CD4-positive, alpha-beta T cell treated with Interleukin-17A for 1 hour (primary cell): ENCODE results near the gene TAAR2.
"Not testable (repeated sequence)": the region's sequence is repeated elsewhere in the genome, so short reads cannot be mapped to it uniquely, and the experiment has no call there.

Source experiments
- DNase-seq: peaks from one replicate; pipeline ENCODE4 v3.0.0-alpha.2; 2020

TAAR2 gene

GRCh38 chr6:132624175-132624574 lies at the start of gene TAAR2:
TSS of gene TAAR2 (minus strand) at chr6:132624275. CDS start at chr6:132624275, 0 bp downstream.
- no peak for DNase-seq

- no peak for DNase-seq
Observed at GRCh38 chr6:132673376-132674094, 49.5 kb upstream of the TAAR2 start.

- no peak for DNase-seq
Observed at GRCh38 chr6:132671295-132671694, 47.2 kb upstream of the TAAR2 start.

- peak; percentile 43 for DNase-seq
Observed at GRCh38 chr6:132669690-132670291, 45.7 kb upstream of the TAAR2 start.

GRCh38 chr6:132666118-132666517 lies 42.0 kb upstream of the TAAR2 start:
- no peak for DNase-seq

- no peak for DNase-seq
Observed at GRCh38 chr6:132664309-132665034, 40.4 kb upstream of the TAAR2 start.

- no peak for DNase-seq
Observed at GRCh38 chr6:132663661-132664060, 39.6 kb upstream of the TAAR2 start.

- DNase-seq = no peak
Observed at GRCh38 chr6:132661906-132662305, 37.8 kb upstream of the TAAR2 start.

GRCh38 chr6:132659082-132659481 lies 35.0 kb upstream of the TAAR2 start, which contains the start of gene TAAR1:
TSS of gene TAAR1 (minus strand) at chr6:132659182. CDS start at chr6:132646003, 13,179 bp downstream.
- DNase-seq = no peak

- no peak for DNase-seq
Observed at GRCh38 chr6:132651062-132651461, 27.0 kb upstream of the TAAR2 start.

GRCh38 chr6:132650429-132650828 lies 26.4 kb upstream of the TAAR2 start:
- no peak for DNase-seq

GRCh38 chr6:132648828-132649227 lies 24.8 kb upstream of the TAAR2 start:
- no peak for DNase-seq

GRCh38 chr6:132648356-132648755 lies 24.3 kb upstream of the TAAR2 start:
- peak; percentile 11 for DNase-seq

- DNase-seq = no peak
Observed at GRCh38 chr6:132643547-132643946, 19.5 kb upstream of the TAAR2 start.

- not testable (repeated sequence) for DNase-seq
Observed at GRCh38 chr6:132637135-132637534, 13.1 kb upstream of the TAAR2 start.

- not testable (repeated sequence) for DNase-seq
Observed at GRCh38 chr6:132635906-132636305, 11.8 kb upstream of the TAAR2 start.

GRCh38 chr6:132635288-132635687 lies 11.2 kb upstream of the TAAR2 start:
- not testable (repeated sequence) for DNase-seq

GRCh38 chr6:132634796-132635195 lies 10.7 kb upstream of the TAAR2 start:
- no peak for DNase-seq

GRCh38 chr6:132633362-132633761 lies 9.3 kb upstream of the TAAR2 start:
- DNase-seq = no peak

GRCh38 chr6:132623106-132623845 lies 799 bp downstream of the TAAR2 start:
- DNase-seq = no peak

GRCh38 chr6:132616677-132617076 lies 7.4 kb downstream of the TAAR2 start:
- no peak for DNase-seq

- peak; percentile 10 for DNase-seq
Observed at GRCh38 chr6:132614554-132614953, 9.5 kb downstream of the TAAR2 start.
